Measurements from ENCODE around the gene MRPS12.

DNA sequence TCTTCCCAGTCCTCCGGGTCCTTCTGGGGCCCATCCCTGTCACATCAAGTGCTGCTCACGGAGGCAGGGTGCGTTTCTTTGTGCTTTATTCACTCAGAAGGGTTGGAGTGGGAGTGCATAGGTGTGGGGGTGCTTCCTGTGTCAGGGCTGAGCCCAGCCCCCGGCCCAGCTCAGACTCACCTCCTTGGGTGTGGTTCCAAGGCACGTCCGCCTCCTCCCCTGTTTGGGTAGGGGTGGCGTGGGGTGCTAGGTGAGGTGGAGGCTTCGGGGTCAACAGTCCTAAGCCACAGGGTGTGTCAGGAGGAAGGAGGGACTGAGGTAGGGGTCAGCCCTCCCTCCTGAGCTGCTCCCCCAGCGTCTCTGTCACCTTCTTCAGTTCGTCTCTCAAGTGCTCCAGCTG lies 21.8 kb upstream of the MRPS12 start:
- TF ChIP-seq GATA2 (IDR thresholded peaks at IDR 0.05; ENCODE audit: low read depth, low read length) (no peak), GATA3 (IDR thresholded peaks at IDR 0.05; ENCODE audit: low read depth, low read length) (no peak)
